Esophagus squamous epithelium (tissue), 4 donors: ENCODE data around the gene RPSA.

Experiments
- POLR2A ChIP-seq, 4 donors: fragments of 450-650 bp; IDR thresholded peaks; one replicate each; pipeline ENCODE4 v1.6.1; 2017; ENCODE audit warnings: antibody characterized with exemption in 4 of 4, mild to moderate bottlenecking in 4 of 4, moderate library complexity in 3 of 4
- TF ChIP-seq, protein P1 (sequence below), 6 experiments: fragments of 450-650 bp in 4 of 6; fragments of 200-600 bp in 2 of 6; sonication (generic) in 2 of 6; IDR thresholded peaks; one replicate each; pipeline ENCODE4 v1.5.1; 2016 to 2019; ENCODE audit warnings: antibody characterized with exemption in 6 of 6, mild to moderate bottlenecking in 4 of 6, moderate library complexity in 4 of 6

- peak in 3 of 4 donors; percentile 49 to 75 (median 69) for TF ChIP-seq POLR2A (IDR thresholded peaks at IDR 0.05)
- TF ChIP-seq, protein P1, sequence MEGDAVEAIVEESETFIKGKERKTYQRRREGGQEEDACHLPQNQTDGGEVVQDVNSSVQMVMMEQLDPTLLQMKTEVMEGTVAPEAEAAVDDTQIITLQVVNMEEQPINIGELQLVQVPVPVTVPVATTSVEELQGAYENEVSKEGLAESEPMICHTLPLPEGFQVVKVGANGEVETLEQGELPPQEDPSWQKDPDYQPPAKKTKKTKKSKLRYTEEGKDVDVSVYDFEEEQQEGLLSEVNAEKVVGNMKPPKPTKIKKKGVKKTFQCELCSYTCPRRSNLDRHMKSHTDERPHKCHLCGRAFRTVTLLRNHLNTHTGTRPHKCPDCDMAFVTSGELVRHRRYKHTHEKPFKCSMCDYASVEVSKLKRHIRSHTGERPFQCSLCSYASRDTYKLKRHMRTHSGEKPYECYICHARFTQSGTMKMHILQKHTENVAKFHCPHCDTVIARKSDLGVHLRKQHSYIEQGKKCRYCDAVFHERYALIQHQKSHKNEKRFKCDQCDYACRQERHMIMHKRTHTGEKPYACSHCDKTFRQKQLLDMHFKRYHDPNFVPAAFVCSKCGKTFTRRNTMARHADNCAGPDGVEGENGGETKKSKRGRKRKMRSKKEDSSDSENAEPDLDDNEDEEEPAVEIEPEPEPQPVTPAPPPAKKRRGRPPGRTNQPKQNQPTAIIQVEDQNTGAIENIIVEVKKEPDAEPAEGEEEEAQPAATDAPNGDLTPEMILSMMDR (IDR thresholded peaks at IDR 0.05): peak in 2 of 6 experiments; percentile 17 to 28
Observed at GRCh38 chr3:39383881-39384664, 22.4 kb upstream of the RPSA start.
